ENCODE results near the gene POLR3H.
"Not testable (repeated sequence)": the region's sequence is repeated elsewhere in the genome, so short reads cannot be mapped to it uniquely, and the experiment has no call there.

The POLR3H gene, protein sequence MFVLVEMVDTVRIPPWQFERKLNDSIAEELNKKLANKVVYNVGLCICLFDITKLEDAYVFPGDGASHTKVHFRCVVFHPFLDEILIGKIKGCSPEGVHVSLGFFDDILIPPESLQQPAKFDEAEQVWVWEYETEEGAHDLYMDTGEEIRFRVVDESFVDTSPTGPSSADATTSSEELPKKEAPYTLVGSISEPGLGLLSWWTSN

DNA sequence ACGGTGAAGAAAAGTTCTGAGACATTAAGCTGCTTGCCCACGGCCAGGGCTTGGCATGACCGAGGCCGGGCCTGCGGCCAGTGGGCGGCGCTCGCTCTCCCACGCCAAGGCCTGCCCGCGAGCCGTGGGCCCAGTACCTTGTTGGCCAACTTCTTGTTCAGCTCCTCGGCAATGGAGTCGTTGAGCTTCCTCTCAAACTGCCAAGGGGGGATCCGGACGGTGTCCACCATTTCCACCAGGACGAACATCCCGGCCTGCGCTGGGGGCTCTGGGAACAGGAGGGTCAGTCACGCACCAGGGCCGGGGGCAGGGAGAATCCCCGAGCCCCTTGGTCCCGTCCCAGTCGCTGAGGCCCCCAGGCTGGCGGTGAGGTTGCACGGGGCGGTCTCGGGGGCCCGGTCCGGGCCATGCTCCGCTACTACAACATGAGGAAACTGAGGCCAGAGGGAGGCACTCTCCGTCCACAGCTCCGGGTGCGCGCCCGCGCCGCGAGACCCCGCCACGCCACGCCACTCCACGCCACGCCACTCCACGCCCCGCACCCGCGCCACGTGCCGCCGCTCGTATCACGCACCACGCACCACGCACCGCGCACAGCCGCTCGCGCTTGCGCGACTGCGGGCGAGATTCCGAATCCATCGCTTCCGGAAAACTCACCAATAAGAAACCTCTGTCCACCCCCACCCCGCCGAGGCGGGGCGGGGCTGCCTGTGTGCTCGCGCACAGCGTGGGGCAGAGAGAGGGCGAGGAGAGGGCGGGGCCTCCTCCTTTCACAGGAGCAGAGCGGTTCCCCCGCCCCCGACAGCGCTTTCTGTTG is at the start of gene POLR3H:
Gene POLR3H, minus strand, starts transcription at position 617 of the 817 bp plus-strand sequence. Its CDS starts 369 bp downstream, at position 248.
- peak; percentile 86 to 95 (median 92) for DNase-seq (ENCODE audit: low read depth in 3 of 3, low spot score in 1 of 3)

DNA sequence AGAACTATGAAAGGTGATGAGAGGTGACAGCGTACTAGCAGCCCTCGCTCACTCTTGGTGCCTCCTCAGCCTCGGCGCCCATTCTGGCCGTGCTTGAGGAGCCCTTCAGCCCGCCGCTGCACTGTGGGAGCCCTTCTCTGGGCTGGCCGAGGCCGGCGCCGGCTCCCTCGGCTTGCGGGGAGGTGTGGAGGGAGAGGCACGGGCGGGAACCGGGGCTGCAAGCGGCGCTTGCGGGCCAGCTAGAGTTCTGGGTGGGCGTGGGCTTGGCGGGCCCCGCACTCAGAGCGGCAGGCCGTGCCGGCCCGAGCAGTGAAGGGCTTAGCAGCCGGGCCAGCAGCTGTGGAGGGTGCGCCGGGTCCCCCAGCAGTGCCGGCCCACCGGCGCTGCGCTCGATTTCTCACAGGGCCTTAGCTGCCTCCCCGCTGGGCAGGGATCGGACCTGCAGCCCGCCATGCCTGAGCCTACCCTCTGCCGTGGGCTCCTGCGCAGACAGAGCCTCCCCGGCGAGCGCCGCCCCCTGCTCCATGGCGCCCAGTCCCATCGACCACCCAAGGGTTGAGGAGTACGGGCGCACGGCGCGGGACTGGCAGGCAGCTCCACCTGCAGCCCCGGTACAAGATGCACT is 49.2 kb upstream of the POLR3H start:
- DNase-seq (ENCODE audit: low read depth in 3 of 3, low spot score in 1 of 3) = not testable (repeated sequence)

DNA sequence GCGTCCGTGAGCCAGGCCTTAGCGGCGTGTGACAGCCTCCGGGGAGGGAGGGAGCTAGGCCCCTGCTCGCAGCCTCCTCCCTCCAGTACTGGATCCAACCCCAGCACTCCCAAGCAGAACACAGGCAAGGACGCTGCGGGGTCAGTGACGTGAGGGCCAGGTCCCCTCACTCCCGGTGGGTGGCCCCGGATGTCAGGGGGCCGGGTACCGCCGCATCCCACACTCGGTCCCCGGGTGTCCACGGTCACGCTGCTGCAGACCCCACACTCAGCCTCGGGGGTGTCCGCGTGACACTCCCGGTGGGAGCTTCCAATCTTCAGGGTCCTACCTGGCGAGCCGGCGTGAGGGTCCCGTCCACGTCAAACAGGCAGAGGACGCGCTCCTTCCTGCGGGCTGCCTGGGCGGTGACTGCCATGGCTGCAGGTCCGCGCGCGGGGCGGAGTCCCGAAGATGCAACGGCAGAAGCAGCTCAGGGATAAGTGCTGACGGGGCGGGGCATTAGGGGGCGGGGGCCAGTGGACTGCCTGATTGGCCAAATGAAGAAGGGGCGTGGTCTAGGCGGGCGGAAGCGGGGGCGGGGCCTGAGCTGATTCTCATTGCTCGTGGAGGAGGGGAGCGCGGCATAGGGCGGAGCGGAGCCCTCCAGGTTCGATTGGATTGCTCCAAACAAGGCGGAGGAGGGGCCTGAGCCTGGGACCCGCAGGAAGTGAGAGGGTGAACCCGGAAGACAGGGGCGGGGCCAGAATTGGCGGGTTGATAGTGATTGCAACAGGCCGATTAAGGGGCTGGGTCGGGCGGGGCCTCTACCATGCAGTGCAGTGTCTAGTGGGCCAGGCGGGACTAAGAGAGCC is 45.3 kb upstream of the POLR3H start, which contains the start of gene PMM1:
Gene PMM1, minus strand, starts transcription at position 450 of the 851 bp plus-strand sequence. Its CDS starts 35 bp downstream, at position 415.
- peak; percentile 100 for DNase-seq (ENCODE audit: low read depth in 3 of 3, low spot score in 1 of 3)

DNA sequence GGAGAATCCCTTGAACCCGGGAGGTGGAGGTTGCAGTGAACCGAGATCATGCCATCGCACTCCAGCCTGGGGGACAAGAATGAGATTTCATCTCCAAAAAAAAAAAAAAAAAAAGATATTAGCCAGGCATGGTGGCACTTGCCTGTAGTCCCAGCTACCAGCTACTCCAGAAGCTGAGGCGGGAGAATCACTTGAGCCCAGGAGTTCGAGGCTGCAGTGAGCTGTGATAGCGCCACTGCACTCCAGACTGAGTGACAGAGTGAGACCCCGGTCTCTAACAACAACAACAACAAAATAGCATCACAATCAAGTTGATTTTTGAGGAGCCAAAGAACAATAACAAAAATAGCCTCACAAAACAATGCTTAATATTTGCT is 43.1 kb upstream of the POLR3H start:
- DNase-seq (ENCODE audit: low read depth in 3 of 3, low spot score in 1 of 3) = no peak

DNA sequence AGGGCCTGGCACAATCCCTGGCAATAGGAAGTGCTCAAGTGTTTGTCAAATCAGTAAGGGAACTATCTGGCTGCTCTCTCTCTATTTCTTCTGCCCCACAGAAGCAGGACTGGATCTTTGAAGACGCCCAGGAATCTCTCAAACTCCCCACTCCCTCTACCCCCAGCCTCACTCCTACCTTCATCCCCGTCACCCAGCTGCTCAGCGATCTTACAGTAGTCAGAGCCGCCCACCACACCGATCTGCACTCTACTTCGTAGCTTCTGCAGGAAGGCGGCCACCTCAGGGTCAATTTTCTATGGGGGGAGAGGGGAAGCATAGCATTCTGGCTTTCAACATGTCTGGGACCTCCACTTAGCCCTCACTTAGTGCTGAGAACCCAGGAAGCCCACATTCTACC is 41.6 kb upstream of the POLR3H start:
- no peak for DNase-seq (ENCODE audit: low read depth in 3 of 3, low spot score in 1 of 3)

DNA sequence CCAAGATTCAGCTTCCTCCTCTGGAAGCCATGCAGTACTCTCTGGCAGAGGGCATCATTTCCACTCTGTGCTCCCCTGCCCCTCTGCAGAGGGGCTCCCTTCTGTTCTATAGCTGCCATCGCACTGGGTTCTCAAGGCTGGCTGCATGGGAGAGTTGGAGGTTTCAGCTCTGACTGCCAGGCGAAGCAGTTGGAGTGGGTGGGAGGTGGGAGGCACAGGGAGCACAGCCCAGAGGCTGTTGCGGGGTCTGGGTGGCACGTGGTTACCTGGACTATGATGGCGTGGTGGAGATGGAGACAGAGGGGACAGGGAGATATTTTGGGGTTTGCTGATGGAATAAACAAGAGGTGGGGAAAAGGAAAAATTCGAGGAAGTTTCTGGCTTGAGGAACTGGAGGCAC is 40.6 kb upstream of the POLR3H start:
- DNase-seq (ENCODE audit: low read depth in 3 of 3, low spot score in 1 of 3) = no peak

DNA sequence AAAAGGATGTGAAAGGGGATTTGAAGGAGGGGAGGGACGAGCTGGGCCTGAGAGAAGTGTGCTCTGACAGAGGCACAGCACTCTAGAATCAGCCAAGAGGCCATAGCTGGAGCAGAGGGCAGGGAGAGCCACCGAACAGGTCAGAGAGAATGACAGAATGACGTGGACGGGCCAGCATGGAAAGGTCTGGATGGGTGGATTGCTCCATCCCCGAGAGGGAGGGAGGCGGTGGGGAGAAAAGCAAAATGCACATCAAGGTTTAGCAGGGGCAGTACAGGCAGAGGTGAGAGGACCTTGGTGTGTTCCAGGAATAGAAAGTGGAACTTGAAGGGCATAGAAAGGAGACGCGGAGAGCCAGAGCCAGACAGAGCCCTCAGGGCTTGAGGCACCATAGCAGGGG is 38.4 kb upstream of the POLR3H start:
- no peak for DNase-seq (ENCODE audit: low read depth in 3 of 3, low spot score in 1 of 3)

DNA sequence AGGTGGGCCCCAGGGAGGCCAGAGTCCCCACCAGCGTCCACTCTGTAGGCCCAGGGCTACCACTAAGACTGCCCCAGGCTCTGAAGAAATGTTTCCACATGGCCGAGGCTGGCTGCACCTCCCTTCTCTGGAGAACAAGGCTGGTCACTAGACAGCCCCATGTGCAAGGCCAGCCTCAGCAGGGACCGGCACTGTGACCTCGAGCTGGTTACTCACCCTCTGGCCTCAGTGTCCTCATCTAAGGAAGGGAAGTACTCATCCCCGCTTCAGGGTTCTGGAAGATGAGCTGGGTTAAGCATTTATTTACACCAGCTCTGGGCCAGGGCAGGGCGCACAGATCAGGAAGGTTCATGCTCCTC is 35.7 kb upstream of the POLR3H start:
- DNase-seq (ENCODE audit: low read depth in 3 of 3, low spot score in 1 of 3) = no peak

DNA sequence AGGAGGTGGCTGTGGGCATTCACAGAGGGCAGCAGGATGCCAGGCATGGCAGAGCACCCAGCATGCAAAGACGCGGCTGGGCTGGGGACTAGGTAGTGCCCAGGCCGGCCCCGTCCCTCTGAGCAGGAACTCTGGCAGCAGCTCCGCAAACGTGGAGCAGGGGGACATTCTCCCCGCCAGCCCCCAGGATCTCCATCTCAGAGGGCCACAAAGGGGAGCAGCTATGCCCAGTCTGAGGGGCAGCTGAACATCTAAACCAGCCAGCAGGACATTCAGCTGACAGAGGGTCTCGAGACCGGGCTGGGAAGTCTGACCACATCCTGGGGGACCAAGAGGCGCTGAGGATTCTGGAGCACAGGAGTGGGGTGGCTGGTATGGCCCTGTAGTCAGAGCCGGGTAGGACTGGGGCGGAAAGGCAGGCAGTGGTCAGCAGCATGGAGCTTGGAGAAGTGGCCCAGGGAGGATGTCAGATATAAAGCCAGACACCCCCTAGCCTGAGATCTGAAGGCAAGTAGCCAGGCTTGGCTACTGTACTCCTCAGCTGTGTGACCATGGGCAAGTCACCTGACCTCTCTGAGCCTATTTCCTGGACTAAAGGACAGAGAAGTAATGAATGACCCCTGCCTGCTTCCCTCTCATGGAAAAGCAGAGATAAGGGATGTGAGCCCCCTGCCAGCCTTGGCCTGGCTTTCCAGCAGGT is 35.2 kb upstream of the POLR3H start:
- DNase-seq (ENCODE audit: low read depth in 3 of 3, low spot score in 1 of 3) = no peak

DNA sequence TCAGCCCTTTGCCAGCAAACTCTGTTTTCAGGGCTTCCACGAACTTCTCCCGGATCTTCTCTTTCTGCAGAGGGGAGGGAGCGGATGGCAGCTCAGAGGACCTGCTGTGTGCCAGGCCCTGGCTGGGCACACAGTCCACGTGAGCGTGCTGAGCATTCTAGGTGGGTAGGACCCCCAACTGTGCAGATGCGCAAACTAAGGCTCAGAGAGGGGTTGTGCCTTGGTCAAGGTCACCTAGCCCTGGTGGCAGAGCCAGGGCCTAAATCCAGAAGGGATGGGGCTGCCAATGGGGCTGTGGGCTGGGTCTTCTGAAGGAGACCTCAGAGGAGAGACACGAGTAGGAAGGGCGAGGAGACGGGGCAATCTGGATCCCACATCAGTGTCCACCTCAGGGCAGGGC is 34.5 kb upstream of the POLR3H start:
- no peak for DNase-seq (ENCODE audit: low read depth in 3 of 3, low spot score in 1 of 3)

DNA sequence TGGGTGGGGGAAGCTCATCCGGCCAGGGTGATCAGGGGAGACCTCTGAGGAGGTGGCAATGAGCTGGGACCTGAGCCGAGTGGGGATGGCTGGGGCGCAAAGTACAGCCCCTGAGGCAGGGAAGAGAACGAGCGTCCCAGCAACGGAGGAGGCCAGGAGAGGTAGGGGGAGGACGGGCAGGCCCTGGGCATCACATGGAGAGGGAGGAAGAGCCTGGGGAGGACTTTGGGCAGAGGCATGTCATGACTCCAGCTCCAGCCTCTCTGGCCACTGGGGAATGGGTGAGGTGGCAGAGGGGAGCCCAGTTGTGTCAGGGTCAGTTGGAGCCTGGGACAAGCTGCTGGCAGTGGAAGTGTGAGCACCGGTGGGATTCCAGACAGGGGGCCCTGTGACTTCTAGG is 33.8 kb upstream of the POLR3H start:
- no peak for DNase-seq (ENCODE audit: low read depth in 3 of 3, low spot score in 1 of 3)

DNA sequence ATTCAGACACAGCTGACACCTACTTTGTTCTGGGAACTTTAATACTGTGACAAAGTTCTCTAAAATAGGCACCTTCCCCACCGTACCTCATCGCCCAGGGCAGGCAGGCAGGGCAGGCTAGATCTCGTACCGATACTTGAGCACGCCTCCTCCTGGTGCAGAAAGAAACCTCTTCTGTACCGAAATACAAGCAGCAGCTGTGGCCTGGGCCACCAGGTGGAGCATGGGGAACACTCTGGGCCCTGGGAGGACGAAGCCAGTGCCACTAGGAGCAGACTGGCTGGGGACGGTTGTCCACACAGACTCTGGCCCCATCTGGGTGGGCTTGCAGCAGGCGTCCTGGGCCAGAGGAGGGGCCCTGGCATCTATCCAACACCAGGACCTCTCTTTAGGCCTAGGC is 32.6 kb upstream of the POLR3H start:
- no peak for DNase-seq (ENCODE audit: low read depth in 3 of 3, low spot score in 1 of 3)

DNA sequence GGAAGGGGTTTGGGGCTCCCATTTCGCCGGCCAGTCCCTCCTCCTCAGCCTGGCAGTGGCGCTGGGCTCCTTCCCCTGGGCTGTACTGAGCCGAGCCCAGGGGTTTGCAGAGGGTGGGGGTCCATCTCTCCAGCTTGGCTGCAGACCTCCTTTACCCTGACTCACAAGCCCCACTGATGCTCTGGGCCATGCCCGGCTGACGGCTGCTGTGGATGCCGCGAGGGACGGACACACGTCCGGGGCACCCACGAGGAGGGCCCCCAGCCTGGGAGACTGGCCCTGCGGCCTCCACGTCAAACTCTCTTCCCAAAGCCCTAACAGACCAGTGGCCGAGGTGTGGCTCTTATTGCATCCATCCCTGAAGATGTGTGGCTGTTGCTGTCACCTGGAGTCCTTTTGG is 31.3 kb upstream of the POLR3H start:
- DNase-seq (ENCODE audit: low read depth in 3 of 3, low spot score in 1 of 3) = no peak

DNA sequence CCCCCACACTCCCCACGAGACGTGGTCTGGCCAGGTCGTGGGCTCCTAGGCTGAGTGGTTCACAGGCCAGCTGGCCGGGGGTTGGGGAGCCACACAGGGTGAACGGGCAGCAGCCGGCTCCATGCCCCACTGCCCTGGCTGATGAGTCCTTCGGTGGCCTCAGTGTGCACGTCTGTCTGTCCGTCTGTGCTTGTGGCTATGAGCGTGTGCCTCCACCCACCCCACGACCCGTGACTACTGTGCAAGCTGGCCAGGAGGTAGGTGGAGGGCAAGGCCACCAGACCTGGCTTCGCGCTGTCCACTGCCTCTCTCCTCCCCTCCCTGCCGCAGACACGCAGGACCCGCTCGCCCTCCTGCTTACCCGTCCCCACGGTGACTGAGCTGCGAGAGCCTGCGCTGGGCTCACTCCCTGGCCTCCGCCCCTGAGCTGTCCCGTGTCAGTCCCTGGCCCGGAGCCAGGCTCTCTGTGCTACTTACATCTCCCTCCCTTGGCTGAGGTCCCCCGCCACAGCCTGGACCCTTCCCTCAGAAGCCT is 30.6 kb upstream of the POLR3H start:
- no peak for DNase-seq (ENCODE audit: low read depth in 3 of 3, low spot score in 1 of 3)

DNA sequence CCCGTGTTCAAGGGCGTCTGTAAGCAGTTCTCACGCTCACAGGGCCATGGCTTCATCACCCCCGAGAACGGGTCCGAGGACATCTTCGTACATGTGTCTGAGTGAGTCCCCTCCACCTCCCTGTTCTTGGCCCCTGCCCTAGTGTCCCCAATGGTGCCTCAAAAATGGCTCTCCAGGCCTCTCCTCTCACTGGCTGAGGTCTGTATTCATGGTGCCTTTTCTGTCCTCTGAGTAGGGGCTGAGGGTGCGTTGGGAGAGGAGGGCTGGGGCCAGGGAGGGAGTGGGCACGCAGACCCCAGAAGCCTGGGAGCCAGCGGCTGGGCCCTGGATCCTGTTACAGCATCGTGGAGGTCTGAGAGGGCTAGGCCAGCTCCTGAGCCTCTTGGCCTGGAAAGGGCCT is 29.4 kb upstream of the POLR3H start:
- no peak for DNase-seq (ENCODE audit: low read depth in 3 of 3, low spot score in 1 of 3)

DNA sequence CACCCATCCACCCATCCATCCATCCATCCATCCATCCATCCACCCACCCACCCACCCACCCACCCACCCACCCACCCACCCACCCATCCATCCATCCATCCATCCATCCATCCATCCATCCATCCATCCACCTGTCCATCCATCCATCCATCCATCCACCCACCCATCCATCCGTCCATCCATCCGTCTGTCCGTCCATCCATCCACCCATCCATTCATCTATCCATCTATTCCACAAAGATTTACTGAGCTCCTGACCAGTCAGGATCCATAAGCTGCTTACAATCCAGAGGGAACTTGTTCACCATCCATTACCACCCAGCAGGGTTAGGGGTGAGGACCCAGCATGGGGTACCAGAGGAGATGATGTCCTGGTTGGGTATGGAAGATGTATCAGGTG is 28.0 kb upstream of the POLR3H start:
- not testable (repeated sequence) for DNase-seq (ENCODE audit: low read depth in 3 of 3, low spot score in 1 of 3)

DNA sequence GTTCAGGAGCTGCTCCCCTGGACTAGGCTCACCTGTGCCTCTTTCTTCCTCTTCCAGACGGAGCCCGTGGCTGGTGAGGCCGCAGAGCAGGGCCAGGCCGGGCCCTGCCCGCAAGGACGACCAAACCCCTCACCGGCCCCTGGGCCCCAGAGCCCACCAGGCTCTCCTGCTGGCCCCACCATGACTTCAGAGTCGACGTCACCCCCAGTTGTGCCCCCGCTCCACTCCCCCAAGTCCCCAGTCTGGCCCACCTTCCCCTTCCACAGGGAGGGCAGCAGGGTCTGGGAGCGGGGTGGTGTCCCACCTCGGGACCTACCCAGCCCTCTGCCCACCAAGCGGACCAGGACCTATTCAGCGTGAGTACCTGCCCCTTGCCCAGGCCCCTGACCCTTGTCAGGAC is 27.5 kb upstream of the POLR3H start:
- no peak for DNase-seq (ENCODE audit: low read depth in 3 of 3, low spot score in 1 of 3)

DNA sequence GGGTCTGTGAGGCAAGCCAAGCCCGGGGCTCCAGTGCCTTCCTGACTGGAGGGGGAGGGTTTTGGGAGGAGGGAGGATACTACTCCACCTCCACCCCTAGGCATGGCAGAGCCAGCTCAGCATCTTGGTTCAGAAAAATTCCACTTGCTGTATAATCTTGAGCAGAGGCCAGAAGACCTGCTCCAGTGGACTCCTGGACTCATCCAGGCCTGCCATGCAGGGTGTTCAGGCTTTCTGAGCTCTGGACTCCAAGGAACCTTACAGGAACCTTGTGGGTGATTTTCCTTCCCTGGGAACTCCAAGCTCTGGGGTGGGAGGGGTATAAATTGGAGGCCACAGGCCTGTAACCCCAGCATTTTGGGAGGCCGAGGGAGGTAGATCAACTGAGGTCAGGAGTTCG is 26.0 kb upstream of the POLR3H start:
- DNase-seq (ENCODE audit: low read depth in 3 of 3, low spot score in 1 of 3) = no peak

DNA sequence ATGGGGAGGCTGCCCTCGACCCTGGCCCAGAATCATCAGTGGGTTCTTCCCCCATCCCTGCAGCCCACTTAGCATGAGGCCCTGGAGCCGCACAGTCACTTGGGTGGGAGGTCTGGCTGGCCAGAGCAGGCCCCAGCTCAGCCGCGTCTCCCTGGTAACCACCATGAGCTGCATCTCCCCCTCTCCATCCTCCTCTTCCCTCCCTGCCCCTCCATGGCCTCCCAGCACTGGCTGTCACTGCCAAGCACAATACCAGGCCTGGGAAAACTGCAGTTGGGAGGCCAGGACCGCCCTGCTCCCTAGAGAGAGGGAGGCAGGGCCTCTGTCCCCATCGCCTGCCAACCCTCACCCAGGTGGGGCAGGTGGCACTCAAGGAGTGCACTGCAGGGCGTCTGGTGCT is 24.5 kb upstream of the POLR3H start:
- no peak for DNase-seq (ENCODE audit: low read depth in 3 of 3, low spot score in 1 of 3)

DNA sequence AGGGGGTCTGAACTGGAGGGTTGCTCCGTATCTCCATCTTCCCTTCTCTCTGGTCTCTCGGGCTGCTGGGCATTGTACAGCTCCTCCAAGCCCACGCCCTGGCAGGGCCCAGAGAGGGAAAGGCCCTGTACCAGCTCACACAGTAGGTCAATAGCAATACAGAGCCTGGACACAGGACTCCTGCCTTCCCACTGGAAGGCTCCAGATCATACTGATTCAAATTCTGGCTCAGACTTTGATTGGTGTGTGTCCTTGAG is 23.2 kb upstream of the POLR3H start:
- no peak for DNase-seq (ENCODE audit: low read depth in 3 of 3, low spot score in 1 of 3)
